ENCODE measurements around the gene KCNH2. TPM values are rescaled to one million over a fixed set of nuclear protein-coding genes. Genes with fewer than 3 reads are reported as not detected.

KCNH2 gene
- total RNA-seq, 3 donors from 2014 or later (not counting 1 experiment from before 2014, with no cell fraction given): 0.39 to 0.60 TPM; not detected in 1

DNA sequence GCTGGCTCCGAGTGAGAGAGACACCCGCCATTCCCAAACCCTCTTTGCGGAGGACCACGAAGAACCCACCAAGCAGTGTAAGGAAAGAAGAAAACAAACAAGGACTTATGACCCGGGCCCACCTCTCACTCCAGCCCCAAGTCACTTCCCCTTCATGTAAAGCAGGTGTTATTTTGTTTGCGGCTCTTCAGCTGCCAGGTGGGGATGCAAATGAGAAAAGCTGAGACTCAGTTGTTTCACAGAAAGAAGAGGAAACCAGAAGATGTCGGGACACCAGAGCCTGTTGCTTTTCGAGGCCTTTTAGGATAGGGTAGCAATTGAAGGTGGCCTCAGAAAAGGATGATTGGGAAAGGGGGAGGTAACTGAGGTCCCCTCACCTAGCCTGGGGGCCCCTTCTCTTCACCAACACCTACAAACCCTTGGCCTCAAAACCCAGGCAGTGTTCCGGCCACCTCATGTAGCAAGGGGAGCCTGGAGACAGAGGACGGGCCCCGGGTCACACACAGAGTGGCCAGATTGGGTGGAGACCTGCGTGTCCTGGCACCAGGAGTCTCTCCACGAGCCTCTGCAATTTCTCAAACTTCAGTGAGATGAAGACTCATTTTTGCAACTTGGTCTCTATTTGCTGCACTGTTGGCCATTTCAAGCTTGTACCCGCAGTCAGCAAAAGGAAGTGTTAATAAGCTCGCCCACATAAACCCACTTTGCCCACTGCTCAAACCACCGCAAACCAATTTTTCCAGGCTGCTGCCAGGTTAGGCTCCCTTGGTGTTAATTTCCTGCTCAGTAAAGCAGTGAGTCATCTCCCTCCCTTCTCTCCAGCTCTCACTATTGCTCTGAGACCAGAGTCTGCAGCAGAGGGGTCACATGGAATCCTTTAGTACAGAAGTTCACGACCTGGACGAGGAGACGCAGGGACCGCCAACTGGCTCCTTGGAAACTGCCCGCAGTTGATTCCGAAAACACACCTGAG lies 80.3 kb downstream of the KCNH2 start:
- TF ChIP-seq, protein P1, sequence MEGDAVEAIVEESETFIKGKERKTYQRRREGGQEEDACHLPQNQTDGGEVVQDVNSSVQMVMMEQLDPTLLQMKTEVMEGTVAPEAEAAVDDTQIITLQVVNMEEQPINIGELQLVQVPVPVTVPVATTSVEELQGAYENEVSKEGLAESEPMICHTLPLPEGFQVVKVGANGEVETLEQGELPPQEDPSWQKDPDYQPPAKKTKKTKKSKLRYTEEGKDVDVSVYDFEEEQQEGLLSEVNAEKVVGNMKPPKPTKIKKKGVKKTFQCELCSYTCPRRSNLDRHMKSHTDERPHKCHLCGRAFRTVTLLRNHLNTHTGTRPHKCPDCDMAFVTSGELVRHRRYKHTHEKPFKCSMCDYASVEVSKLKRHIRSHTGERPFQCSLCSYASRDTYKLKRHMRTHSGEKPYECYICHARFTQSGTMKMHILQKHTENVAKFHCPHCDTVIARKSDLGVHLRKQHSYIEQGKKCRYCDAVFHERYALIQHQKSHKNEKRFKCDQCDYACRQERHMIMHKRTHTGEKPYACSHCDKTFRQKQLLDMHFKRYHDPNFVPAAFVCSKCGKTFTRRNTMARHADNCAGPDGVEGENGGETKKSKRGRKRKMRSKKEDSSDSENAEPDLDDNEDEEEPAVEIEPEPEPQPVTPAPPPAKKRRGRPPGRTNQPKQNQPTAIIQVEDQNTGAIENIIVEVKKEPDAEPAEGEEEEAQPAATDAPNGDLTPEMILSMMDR (IDR thresholded peaks at IDR 0.05): no peak
- H3K27me3 ChIP-seq (ENCODE audit: control insufficient read depth, insufficient read depth, low read length): peaks cover 10% of the 10 kb centered on the region
- peaks cover 0 to 6% of the 10 kb centered on the region in 2 donors for H3K4me1 Mint-ChIP-seq
- H3K36me3 Mint-ChIP-seq: no peaks in the 10 kb centered on the region
- H3K9me3 ChIP-seq (ENCODE audit: control insufficient read depth, insufficient read depth, low read length): peaks cover 2% of the 10 kb centered on the region
- intact Hi-C loops (cut with micrococcal nuclease): loop anchor here (1.0 to 2.0 kb wide), 3 partner anchors 91 to 275 kb away; no protein-coding TSS in a partner anchor
- H3K27me3 Mint-ChIP-seq (ENCODE audit: low read depth in 2 of 2): peaks cover 60 to 83% of the 10 kb centered on the region in 2 donors
- no peak for ATAC-seq
- H3K27ac Mint-ChIP-seq: no peak overlapping the region
- H3K9me3 Mint-ChIP-seq: no peaks in the 10 kb centered on the region
- no peak overlapping the region for H3K4me3 ChIP-seq (ENCODE audit: low read length)
- H3K4me3 Mint-ChIP-seq: no peak overlapping the region
- peak overlapping the region; percentile 8 for H3K27ac ChIP-seq (ENCODE audit: low read length)
- DNase-seq: no peak
- H3K36me3 ChIP-seq (ENCODE audit: control insufficient read depth, insufficient read depth, low read length): no peaks in the 10 kb centered on the region
- peaks cover 11% of the 10 kb centered on the region for H3K4me1 ChIP-seq (ENCODE audit: control insufficient read depth, insufficient read depth, low read length)
- WGBS (ENCODE audit: insufficient coverage): 51% methylated on average over 21 of the region's 22 CpGs

DNA sequence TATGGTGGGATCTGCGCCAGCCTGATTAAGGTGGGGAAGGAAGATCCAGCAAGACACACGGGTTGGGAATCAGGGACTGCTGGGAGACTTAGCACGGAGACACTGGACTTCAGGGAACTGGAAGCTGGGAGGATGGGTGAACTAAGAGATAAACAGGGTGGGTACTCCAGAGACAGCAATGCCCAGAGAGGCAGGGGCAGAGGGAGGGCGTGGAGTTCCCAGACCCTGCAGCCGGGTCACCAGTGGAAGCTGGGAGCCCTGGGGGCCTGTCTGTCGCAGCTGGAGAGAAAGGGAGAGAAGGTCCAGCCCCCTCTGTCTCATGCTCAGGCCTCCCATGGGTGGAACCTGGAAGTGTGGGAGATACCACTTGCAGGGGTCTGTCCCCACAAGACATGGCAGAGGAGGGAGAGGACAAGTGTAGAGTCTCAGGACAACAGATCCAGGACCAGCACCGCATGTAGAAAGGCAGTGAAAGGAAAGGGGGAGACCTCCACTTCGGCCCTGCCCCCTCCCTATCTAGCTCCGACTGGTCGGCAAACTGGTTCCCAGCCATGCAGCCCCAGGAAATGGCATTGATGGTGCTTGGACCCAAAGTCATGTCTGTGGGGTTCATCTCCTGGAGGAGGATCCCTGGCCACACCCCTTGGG lies 81.4 kb downstream of the KCNH2 start:
- Histone ChIP-seq H3K36me3 (ENCODE audit: control insufficient read depth, insufficient read depth, low read length) (no peaks in the 10 kb centered on the region), H3K9me3 (ENCODE audit: control insufficient read depth, insufficient read depth, low read length) (peaks cover 2% of the 10 kb centered on the region), H3K27me3 (ENCODE audit: control insufficient read depth, insufficient read depth, low read length) (peaks cover 10% of the 10 kb centered on the region), H3K4me3 (ENCODE audit: low read length) (no peak overlapping the region), H3K27ac (ENCODE audit: low read length) (no peak overlapping the region), H3K4me1 (ENCODE audit: control insufficient read depth, insufficient read depth, low read length) (peaks cover 11% of the 10 kb centered on the region)
- H3K4me3 Mint-ChIP-seq: no peak overlapping the region
- intact Hi-C loops (cut with micrococcal nuclease): no loop called here
- peaks cover 52 to 75% of the 10 kb centered on the region in 2 donors for H3K27me3 Mint-ChIP-seq (ENCODE audit: low read depth in 2 of 2)
- H3K36me3 Mint-ChIP-seq: no peaks in the 10 kb centered on the region
- H3K9me3 Mint-ChIP-seq: no peaks in the 10 kb centered on the region
- H3K27ac Mint-ChIP-seq: no peak overlapping the region
- DNase-seq: no peak
- H3K4me1 Mint-ChIP-seq: peaks cover 0 to 6% of the 10 kb centered on the region in 2 donors
- 79% methylated on average over 10 of the region's 10 CpGs for WGBS (ENCODE audit: insufficient coverage)
- TF ChIP-seq, protein P1 (IDR thresholded peaks at IDR 0.05): no peak
- ATAC-seq: no peak

DNA sequence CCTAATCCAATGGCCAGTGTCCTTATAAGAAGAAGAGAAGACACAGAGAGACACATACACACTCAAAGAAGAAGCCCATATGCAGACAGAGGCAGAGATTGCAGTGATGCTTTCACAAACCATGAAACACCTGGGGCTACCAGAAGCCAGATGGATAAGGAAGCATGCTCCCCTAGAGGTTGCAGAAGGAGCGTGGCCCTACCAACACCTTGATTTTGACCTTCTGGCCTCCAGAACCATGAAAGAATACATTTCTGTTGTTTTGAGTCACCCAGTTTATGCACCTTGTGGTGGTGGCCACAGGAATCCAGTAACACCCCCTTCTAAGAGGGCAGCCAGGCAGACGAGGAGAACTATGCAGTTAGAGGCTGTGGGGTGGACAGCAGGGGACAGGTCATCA lies 82.3 kb downstream of the KCNH2 start:
- intact Hi-C loops (cut with micrococcal nuclease): no loop called here
- H3K4me3 ChIP-seq (ENCODE audit: low read length): no peak overlapping the region
- Mint-ChIP-seq H3K9me3 (no peaks in the 10 kb centered on the region), H3K4me1 (peaks cover 0 to 6% of the 10 kb centered on the region in 2 donors), H3K36me3 (no peaks in the 10 kb centered on the region), H3K27ac (no peak overlapping the region), H3K27me3 (ENCODE audit: low read depth in 2 of 2) (peaks cover 47 to 66% of the 10 kb centered on the region in 2 donors), H3K4me3 (no peak overlapping the region)
- H3K27me3 ChIP-seq (ENCODE audit: control insufficient read depth, insufficient read depth, low read length): peaks cover 9% of the 10 kb centered on the region
- WGBS (ENCODE audit: insufficient coverage): 58% methylated on average over 2 of the region's 2 CpGs
- DNase-seq (no peak), ATAC-seq (no peak)
- TF ChIP-seq, protein P1 (IDR thresholded peaks at IDR 0.05): no peak
- H3K4me1 ChIP-seq (ENCODE audit: control insufficient read depth, insufficient read depth, low read length): peaks cover 11% of the 10 kb centered on the region
- no peaks in the 10 kb centered on the region for H3K36me3 ChIP-seq (ENCODE audit: control insufficient read depth, insufficient read depth, low read length)
- H3K27ac ChIP-seq (ENCODE audit: low read length): no peak overlapping the region
- H3K9me3 ChIP-seq (ENCODE audit: control insufficient read depth, insufficient read depth, low read length): peaks cover 2% of the 10 kb centered on the region

Other genes starting within 250 kb of the KCNH2 start
- gene GIMAP5, start 240.9 kb downstream of the KCNH2 start, total RNA-seq: 10 to 100 TPM; 29.2 to 64.1 (median 35.3) TPM
- gene TMEM176B, start 178.0 kb downstream of the KCNH2 start, total RNA-seq: 1 to 10 TPM in 1 of 3 donors, not detected in 2; 4.0 TPM
- 1 to 10 TPM in 1 of 3 donors, not detected in 2; 2.0 TPM for gene TMEM176A, start 177.6 kb downstream of the KCNH2 start, total RNA-seq
- not detected for gene AOC1, start 125.8 kb downstream of the KCNH2 start, total RNA-seq
- 1 to 10 TPM; 2.6 to 5.9 (median 3.8) TPM for gene NOS3, start 12.7 kb upstream of the KCNH2 start, total RNA-seq
- 1 to 10 TPM; 4.4 to 4.6 (median 4.5) TPM for gene ATG9B, start 46.2 kb upstream of the KCNH2 start, total RNA-seq
- 10 to 100 TPM; 50.6 to 60.5 (median 53.7) TPM for gene ABCB8, start 50.1 kb upstream of the KCNH2 start, total RNA-seq
- gene ASIC3, start 70.2 kb upstream of the KCNH2 start, total RNA-seq: 1 to 10 TPM; 5.7 to 7.9 (median 5.9) TPM
- gene CDK5, start 79.6 kb upstream of the KCNH2 start, total RNA-seq: 1 to 10 TPM; 6.2 to 8.0 (median 6.6) TPM
- 10 to 100 TPM; 60.4 to 87.3 (median 66.1) TPM for gene SLC4A2, start 81.3 kb upstream of the KCNH2 start, total RNA-seq
- 10 to 100 TPM; 72.8 to 89.4 (median 85.2) TPM for gene FASTK, start 102.5 kb upstream of the KCNH2 start, total RNA-seq
- gene TMUB1, start 105.2 kb upstream of the KCNH2 start, total RNA-seq: 10 to 100 TPM; 44.1 to 49.8 (median 47.3) TPM
- gene AGAP3, start 108.2 kb upstream of the KCNH2 start, total RNA-seq: 10 to 100 TPM; 27.7 to 46.9 (median 42.8) TPM
- not detected for gene GBX1, start 189.4 kb upstream of the KCNH2 start, total RNA-seq
- gene ASB10, start 208.9 kb upstream of the KCNH2 start, total RNA-seq: not detected
- 1 to 10 TPM in 1 of 3 donors, not detected in 2; 2.5 TPM for gene H2BK1, start 232.2 kb upstream of the KCNH2 start, total RNA-seq
- gene ABCF2, start 248.9 kb upstream of the KCNH2 start, total RNA-seq: 10 to 100 TPM; 12.1 to 26.1 (median 17.6) TPM

Data from natural killer cell (primary cell).